GM19240 (cell line): ENCODE measurements around the gene ARGLU1.

Experiments
- DNase-seq: peaks from one replicate; pipeline ENCODE4 v3.0.0; 2011; ENCODE audit warnings: low spot score; ENCODE audit not compliant: insufficient read length

Gene ARGLU1

DNA sequence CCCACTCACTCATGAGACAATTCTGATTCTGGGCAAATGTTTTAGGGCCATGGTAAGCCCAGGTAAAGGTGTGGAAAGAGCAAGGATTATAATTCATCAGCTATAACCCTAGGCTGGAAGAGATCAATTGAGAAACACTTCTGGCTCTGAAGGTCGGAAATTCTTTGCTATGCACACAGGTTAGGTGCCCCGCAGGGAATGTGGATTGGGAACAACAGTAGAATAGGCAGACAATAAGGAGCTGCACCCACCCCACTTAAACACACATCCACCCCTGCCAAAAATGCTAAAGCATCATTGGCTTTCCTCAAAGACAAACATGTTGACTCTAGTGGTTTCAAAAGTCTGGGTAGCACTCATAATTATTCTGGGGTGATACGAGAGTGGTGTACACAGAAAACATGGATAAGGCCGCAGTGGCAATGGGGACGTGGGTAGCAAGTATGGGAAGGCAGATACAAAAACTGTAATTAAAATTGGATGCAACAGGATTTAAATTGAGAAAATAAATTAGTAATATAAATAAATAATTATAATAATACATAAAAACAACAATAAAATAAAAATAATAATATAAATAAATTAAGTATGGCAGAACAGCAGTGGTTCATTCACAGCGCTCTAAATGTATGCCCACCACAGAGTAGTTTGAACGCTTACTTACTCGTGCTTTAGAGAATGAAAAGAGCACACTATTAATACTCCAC is 41.0 kb downstream of the ARGLU1 start:
- DNase-seq: no peak

DNA sequence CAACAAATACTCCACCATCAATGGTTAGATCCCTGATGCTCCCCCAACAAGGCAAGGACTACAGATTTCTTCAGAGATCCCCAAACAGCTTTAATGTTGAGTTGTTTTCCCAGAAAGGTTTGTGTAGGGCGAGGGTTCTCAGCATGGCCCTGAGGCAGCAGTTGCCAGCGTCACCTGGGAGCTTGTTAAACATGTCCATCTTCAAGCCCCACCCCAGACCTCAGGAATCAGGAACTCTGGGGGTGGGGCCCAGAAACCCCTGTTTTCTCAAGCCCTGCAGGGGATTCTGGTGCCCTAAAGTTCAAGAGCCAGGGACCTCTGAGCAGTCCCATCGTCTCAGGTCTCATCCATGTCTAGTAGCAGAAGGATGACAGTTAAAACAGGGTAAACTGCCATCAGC is 42.1 kb downstream of the ARGLU1 start:
- no peak for DNase-seq

DNA sequence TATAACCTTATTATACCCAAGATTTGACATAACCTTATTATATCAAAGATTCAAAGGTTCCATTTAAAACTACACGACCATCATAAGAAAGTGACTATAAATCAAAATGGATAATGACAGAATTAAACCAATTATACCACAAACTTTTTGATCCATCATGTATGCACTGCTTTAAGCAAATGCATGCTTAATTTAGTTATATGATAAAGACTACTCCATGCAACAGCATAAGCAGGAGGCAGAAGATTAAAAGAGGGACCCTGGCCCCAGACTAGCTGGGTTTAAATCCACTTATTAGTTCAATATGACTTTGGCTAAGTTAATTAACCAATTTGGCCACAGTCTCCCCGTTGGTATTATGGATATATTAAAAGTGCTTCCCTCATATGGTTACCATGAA is 43.8 kb downstream of the ARGLU1 start:
- DNase-seq: no peak

DNA sequence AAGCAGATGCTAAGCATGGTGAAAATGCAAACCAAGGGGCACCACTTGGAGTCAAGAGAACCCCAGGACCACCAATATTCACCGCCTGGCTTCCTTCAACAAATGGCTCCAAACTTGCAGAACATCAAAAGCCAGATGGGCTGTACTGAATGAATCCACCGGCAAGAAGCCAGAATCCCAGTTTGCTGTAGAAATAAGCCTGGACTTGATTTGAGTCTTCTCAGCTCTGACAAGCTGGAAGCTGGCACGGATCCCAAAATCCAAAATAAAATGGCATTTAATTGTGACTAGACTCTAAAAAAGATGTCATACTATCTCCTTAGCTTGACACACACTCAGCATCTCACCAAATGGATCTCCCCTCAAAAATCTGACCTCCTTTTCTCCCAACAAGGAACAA is 44.4 kb downstream of the ARGLU1 start:
- no peak for DNase-seq

DNA sequence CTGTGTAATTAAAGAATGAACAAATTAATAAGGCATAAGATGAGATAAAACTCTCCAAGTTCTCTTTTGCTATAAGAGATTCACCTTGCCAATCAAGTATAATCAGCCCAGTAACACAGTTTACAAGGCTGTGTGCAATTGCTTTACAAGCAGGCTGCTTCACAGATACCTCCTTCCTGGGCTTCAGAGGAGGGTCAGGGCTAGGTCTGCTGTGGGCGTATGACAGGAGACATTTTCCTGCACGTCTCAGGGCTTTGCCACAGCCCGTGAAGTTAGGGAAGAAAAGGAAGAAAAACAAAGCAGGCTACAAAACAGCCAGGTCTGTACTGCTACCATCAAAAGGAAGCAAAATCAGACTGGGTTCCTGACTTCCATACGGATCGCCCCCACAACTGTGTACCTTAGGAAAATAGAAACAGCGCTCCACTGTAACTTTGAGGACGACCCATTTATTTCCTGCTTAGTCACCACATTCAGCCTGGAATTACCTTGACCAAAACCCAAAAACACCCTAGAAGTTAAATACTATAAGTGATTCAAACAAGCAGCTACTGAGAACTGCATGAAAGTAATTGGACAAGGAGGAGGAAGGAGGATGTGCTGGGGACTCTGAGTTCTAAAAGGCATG is 44.9 kb downstream of the ARGLU1 start:
- DNase-seq: no peak

DNA sequence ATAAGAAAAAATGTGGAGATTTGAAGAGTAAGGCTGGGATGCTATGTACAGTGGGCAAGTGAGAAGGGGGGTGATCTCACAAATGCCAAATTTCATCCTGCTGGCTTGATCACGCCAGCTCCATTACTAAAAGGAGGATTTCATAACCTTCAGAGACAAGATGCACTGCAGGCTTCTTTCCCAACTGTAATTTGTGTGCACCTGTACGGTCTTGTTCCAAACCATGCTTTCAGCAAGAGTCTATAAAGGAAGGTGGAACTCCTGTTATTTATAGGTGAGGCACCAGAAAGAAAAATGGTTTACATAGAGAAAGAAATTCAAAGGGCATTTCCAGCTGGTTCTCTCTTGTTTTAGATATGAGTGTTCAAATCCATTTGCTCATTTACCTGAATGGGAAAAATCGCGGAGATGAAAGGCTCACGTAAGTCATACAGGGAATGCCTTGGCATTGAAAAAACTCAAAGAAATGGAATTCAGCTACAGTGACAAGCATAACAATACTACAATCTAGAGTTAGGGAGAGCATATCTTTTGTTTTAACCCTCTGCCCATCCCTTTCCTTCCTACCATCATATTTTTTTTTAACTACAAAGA is 45.7 kb downstream of the ARGLU1 start:
- DNase-seq: no peak

DNA sequence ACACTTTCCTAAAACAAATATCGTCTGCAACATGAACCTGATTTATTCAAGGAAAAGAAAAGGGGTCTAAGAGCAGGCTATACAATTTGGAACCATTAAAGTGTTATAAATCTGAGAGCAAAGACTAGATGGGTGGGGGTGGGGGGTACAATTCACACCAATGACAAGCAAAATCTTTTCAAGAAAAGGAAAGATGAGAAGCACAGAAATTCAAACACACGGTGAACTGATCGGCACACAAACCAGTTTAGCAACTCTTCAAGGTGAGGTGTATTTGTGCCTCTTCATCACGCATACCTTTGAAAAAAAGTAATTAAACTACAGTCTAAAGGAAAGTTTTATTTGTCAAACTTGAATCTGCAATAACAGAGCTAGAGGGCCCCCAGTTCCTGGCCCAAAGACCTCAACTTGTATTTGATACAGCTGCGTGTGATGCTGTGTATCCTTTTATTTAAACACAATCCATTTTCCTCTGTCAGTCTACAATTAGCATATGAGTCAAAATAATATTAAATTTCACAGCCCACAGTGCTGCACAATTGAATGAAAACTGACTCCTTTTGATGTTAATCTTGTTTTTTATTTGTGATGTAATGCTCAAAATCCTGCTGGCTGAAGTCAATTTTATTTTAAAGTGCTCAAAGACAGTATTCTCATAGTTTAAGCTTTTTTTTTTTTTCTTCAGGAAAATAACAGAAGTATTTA is 46.7 kb downstream of the ARGLU1 start:
- DNase-seq: no peak

DNA sequence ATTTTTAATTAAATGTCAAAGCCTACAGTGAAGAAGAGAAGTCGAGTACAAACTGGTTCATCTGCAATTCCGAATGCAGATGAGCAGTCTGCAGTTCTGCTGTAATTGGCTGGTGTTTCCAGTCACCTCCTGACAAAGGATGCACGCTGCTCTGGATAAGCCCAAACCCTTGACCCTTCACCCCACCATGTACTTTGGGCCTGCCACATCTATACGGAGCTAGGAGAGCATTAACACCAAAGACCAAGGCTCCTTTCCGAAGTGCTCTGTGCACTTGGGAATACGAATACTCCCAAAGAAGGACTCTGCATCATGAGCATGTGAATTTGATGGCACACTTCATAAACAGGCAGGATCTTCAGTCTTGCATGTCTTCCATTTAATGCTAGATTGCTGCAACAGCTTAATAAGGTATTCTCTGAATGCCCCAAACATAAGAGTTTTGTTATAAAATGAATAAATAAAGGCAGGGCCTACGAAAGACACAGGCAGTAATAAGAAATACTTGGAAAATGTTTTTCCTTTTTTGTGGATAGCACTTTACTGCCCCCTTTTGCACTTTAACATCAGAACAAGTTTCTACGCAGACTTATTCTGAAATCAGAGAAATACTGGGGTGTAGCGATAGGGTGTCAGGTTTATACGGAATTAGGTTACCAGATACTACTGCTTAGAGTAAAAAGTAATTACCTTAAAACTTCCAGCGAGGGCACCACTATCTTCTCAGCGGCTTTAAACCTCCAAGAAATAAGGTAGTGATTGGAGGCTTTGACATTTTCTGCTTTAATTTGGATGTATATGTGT is 47.5 kb downstream of the ARGLU1 start:
- DNase-seq: no peak

DNA sequence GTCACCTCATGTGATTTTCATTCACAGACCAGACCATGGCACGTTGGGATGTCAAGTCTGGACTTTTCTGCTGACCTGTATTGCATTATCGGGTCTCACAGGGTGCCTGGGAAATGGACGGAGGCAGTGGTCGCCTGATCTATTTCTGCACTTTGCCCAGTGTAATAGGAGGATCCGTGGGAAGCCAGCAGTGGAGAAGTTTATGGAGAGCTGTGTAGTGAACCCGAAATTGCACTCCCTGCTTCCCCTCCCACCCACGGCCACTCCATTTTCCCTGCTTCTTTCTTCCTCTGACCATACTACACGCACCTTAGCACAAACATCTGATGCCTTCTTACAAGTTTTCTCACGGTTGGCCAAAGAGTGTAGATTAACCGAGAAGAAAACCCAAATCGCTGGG is 49.4 kb downstream of the ARGLU1 start:
- no peak for DNase-seq

DNA sequence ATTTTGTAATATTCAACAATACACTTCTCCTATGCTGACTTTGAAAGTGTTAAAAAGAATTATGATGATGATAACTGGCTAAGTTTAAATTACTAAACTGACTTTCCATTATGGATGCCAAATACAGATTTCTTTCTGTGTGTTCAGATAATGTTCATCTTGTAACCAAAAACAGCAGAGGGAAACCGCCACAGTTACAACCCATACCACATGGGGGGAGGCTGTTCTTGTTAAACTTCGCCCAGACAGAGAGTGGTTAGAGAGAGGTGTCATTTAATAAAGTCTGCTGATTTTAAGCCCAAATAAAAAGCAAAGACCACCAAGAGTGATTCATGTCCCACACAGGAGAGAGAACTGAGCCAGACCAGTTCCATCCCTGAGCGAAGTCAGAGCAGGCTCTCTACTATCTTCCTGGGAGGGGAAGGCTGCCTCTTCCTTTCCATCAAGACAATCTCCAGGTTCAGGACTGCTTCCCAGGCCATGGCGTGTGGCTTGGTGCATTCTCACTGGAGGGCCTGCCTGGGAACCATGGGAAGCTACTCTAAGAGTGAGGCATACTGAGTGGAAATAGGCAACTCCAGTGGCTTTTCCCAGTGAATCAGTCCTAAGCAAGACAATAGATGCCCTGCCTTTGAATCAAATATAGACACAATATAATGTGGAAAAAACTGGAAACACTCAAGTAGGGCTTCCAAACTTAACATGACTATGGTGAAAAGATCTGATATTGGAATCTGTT is 50.7 kb downstream of the ARGLU1 start:
- no peak for DNase-seq

DNA sequence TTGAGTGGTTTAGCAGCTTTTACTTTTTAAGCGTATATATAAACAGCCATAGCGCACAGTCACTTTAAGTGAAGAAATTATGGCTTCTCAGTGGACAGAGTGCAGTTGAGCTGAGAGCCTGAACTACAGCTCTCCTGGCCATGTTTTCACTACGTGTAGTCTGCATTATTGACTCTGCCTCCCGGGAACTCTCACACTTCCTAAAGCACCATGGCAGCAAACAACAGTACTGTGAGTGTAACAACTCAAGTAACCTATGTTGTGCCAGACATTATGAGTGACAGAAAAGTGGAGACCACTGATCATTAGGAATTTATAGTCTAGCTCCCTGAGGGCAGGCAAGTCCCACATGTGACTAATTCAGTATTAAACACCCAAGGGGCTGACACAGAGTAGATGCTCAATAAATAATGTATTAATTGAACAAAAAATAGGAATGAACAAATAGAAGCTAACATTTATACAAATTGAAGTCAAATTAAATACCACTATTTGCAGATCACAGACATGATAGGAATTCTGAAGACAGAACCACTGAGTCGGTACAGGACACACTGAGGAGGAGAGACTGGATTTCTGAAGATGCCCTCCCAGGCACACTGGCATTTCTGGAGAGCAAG is 52.2 kb downstream of the ARGLU1 start:
- DNase-seq: no peak

DNA sequence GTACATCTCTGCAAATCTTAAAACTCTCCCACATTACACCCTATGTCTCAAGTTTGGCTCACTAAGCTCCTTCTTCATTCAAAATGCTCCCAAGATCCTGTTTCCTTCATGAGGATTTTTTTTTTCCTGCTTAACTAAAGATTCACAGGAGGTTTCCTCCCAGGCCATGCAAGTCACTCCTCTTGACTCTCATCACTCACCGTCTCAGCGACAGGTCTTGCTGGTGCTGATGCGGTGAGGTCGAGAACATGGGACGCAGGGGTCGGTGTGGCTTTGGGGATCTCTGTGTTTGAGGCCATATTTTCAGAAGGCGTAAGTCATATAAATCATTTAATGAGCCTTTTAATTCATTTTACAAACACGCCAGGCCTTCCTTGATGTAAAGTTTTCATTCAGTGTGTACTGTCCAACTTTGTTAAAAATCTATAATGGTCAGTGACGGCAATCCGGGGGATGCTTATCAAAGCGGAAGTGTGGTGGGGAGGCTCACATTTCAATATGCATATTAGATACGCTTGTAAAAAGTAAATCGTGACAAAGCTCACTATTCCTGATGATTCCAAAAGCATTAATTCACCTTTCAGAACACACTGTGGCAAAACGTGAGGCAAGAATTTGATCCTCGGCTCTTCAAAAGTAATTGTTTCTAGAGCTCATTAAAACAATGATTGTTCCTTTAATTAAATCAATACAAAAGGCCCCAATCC is 52.9 kb downstream of the ARGLU1 start:
- no peak for DNase-seq

DNA sequence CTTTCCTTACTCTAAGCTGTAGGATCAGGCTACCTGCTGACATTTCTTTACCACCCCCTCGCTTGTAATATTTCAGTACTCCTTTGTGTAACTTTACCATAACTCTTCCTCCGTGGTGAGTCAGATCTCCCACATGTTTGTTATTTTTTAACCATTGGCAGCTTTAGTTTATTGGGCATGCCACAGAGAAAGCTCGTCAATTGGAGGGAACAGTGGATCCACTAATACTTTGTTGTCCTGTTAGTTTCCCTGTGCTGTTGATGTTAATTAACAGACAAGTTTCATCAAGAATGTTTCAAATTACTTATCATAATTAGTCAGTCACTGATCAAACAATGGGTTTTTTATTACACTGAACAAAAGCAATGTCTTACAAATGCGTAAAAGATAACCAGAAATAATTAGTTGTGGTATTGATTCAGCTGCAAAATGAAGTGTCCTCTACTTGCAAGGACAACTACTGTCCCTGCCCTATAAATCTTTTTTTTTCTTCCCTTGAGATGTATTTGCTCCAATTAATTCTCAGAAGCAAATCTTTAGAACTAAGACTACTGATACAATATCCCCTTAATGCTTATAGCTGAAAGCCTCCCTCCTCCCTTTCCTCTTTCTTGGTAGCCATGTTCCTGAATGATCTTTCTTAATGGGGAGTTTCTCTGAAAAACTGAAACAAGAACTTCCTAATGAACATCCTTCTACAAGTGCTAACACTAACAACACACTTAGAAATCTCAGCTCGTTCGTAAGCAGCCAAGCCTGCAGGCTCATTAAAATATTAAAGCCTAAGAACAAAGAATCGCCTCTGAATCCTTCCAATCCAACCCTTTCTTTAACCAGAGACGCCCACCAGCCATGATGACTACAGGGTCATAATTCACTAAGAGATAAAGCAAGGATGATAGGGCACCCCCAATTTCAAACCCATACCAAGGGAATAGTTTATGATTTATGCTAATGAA is 54.6 kb downstream of the ARGLU1 start:
- no peak for DNase-seq

DNA sequence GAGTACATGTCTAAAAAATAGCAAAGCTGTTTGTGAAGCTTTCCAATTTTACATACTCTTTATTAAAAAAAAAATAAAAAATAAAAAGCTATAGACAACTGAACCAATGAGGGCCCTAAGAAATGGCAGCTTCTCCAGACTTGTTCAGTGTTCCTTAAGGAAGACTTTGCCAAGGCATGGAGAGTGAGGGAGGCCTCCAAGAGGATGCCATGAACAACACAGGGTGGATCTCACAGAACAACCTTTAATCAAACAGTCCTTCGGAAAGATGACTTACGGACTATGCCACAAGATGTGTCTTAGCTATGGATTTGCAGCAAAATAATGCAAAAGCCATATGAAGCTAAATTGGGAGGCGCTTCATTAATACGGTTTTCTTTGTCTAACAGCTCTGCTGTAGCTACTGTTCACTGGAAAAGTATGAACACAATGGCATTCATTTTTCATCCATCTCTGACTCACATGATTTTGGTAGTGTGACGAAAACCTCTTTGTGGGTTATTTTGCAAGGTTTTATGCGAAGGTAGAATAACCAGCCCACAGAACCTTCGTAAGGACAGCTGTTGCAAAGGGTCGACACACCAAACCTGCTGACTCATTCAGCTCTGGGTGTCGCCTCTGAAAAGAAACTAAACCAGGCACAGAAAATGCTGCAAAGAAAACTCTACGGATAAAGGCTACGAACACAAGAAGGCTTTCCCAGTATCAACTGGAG is 60.2 kb downstream of the ARGLU1 start:
- DNase-seq: no peak

DNA sequence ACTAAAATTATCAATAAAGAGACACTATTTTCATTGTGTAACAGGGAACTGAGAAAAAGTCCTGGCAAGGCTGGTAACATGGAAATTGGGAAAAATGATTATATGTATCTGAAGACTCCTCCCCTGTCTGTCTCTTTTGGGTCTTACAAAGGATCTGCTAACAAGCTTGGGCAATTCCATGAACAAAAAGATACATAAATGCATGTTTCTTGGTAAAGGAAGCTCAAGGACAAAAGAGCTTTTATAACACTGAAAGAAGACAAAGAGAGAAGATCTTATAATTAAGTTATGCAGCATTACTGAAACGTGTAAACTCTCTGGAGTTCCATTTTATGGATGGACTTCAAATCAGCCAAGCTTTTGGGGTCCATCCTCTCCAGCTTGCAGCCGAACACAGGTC is 61.7 kb downstream of the ARGLU1 start:
- no peak for DNase-seq

DNA sequence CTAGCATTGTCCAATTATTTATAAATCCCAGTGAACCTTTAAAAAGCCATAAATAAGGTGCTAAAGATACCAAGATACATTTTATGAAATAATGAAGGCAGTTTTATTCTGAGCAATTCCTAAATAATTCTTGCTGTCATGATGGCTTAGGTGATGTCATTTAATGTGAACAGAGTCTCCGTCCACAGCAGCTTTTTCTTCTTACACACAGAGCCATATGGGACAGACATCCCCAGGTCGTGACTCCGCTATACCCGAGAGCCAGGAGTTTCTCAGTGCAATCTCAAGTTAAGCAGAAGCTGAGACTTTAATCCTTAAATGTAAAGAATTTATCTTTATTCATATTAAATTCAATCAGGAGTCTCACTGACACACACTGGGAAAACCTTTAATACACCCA is 62.2 kb downstream of the ARGLU1 start:
- DNase-seq: no peak

DNA sequence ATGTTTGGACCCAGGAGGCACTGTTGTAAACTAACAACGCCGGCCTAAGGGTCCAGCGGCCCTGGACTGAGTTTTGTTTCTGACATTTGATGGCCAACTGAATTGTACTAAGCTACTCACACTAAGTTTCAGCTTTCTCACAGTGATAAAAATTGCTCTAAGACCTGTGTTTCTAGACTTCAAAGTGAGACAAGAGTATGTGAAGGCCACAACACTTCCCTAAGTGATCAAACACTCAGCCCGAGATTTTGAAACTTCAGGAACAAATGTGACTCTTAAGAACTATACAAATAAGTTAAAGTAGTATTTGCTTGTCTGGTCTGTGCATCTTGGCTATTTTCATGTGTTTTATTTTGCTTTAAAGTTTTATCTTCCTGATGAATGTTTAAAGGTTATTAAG is 62.6 kb downstream of the ARGLU1 start:
- no peak for DNase-seq
